Measurements from ENCODE around the gene CD109. TPM values are rescaled to one million over a fixed set of nuclear protein-coding genes. Genes with fewer than 3 reads are reported as not detected.

CD109 gene
- total RNA-seq, 1 experiment from 2014 or later = 3.2 TPM

DNA sequence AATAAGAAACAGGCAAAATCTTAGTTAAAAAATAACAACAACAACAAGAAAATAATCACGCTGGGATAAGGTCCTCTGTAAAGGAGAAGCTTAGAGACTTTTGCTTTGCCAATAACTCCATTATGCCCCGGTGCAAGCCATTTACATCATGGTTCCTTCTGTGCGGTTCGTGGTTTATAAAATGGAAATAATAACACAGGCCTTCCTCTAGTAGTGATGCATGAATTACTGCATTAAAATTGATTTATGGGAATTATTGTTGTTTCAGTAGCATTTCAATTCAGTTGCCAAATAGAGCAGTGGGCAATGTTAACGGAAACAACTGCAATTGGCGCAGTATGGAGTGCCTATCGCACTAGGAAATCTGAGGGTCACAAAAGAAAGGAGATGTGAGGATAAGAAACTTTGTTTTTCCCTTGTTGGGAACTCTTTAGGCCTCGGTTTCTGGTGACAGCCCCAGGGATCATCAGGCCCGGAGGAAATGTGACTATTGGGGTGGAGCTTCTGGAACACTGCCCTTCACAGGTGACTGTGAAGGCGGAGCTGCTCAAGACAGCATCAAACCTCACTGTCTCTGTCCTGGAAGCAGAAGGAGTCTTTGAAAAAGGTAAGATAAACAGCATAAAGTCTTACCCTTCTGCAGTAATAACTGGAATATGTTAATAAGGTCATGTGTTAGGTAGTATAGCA lies 1.1 kb downstream of the CD109 start:
- no peaks in the 10 kb centered on the region for H3K27me3 ChIP-seq (ENCODE audit: insufficient read depth, low read length)
- no peak overlapping the region for H4K8ac ChIP-seq (replicated peaks; ENCODE audit: insufficient read length, low read depth, low read length)
- Mint-ChIP-seq H3K4me1 (peaks cover 31 to 34% of the 10 kb centered on the region in 2 experiments), H3K36me3 (ENCODE audit: insufficient read depth in 1 of 3, low read depth in 3 of 3) (peaks cover 3 to 10% (median 4%) of the 10 kb centered on the region in 3 experiments; a peak in 5 of 7 replicates), H3K27me3 (ENCODE audit: low read depth) (peaks cover 16% of the 10 kb centered on the region), H3K4me3 (peak overlapping the region in 1 of 2 experiments; percentile 36; a peak in 2 of 5 replicates), H3K27ac (no peak overlapping the region), H3K9me3 (peaks cover 5 to 9% of the 10 kb centered on the region in 2 experiments; a peak in 4 of 5 replicates)
- H3K4me2 ChIP-seq (ENCODE audit: insufficient read depth, insufficient read length, low read length) = peak overlapping the region; percentile 72
- no peaks in the 10 kb centered on the region for H3K79me2 ChIP-seq (ENCODE audit: insufficient read depth, low read length)
- no peaks in the 10 kb centered on the region for H4K20me1 ChIP-seq (ENCODE audit: control insufficient read depth, insufficient read depth, insufficient read length)
- H2AK5ac ChIP-seq (ENCODE audit: insufficient read length, low read length) = no peak overlapping the region
- H3K79me1 ChIP-seq (ENCODE audit: insufficient read depth, low read depth, low read length, poor library complexity, severe bottlenecking) = no peaks in the 10 kb centered on the region
- TF ChIP-seq, protein P1, sequence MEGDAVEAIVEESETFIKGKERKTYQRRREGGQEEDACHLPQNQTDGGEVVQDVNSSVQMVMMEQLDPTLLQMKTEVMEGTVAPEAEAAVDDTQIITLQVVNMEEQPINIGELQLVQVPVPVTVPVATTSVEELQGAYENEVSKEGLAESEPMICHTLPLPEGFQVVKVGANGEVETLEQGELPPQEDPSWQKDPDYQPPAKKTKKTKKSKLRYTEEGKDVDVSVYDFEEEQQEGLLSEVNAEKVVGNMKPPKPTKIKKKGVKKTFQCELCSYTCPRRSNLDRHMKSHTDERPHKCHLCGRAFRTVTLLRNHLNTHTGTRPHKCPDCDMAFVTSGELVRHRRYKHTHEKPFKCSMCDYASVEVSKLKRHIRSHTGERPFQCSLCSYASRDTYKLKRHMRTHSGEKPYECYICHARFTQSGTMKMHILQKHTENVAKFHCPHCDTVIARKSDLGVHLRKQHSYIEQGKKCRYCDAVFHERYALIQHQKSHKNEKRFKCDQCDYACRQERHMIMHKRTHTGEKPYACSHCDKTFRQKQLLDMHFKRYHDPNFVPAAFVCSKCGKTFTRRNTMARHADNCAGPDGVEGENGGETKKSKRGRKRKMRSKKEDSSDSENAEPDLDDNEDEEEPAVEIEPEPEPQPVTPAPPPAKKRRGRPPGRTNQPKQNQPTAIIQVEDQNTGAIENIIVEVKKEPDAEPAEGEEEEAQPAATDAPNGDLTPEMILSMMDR (conservative IDR thresholded peaks at IDR 0.05) = no peak
- no peak overlapping the region for H3T11ph ChIP-seq (ENCODE audit: low read length)
- WGBS (ENCODE audit: extremely low coverage, insufficient read length, low lambda C conversion rate) = no CpG with 5 or more reads among the region's 10 CpGs
- H3K9ac ChIP-seq (ENCODE audit: extremely low read depth, insufficient read length, low read length) = no peak overlapping the region
- H2AFZ ChIP-seq (ENCODE audit: low read length) = no peak overlapping the region
- H3K9me3 ChIP-seq (ENCODE audit: control insufficient read depth, low read depth, low read length) = no peaks in the 10 kb centered on the region
- no peak overlapping the region for H2BK120ac ChIP-seq (ENCODE audit: low read depth, low read length, poor library complexity, severe bottlenecking)
- H3K23ac ChIP-seq (ENCODE audit: insufficient read length, low read depth, low read length) = no peak overlapping the region
- no peak overlapping the region for H2BK5ac ChIP-seq (ENCODE audit: insufficient read length, low read length)
- no peak overlapping the region for H2BK15ac ChIP-seq (ENCODE audit: low read depth, low read length)
- no peaks in the 10 kb centered on the region for H3K23me2 ChIP-seq (ENCODE audit: insufficient read length, low read depth, low read length, poor library complexity, severe bottlenecking)
- no peak overlapping the region for H3K4ac ChIP-seq (ENCODE audit: low read depth, low read length)
- no peak overlapping the region for H3K27ac ChIP-seq (ENCODE audit: insufficient read length, low read depth, low read length)
- no peak overlapping the region for H3K18ac ChIP-seq (ENCODE audit: insufficient read length, low read depth, low read length)
- H2BK20ac ChIP-seq (ENCODE audit: low read depth, low read length, poor library complexity, severe bottlenecking) = no peak overlapping the region
- H4K5ac ChIP-seq (ENCODE audit: insufficient read length, low read depth, low read length) = no peak overlapping the region
- H3K14ac ChIP-seq (ENCODE audit: insufficient read depth, low read length) = no peak overlapping the region
- no peak overlapping the region for H2BK12ac ChIP-seq (ENCODE audit: insufficient read length, low read depth, low read length)
- no peak overlapping the region for H3K56ac ChIP-seq (ENCODE audit: insufficient read length, low read depth, low read length)
- DNase-seq = peak; percentile 41
- no peaks in the 10 kb centered on the region for H3K4me1 ChIP-seq (ENCODE audit: insufficient read depth, low read length)
- H4K91ac ChIP-seq (ENCODE audit: insufficient read length, low read depth, low read length) = no peak overlapping the region
